Mesothelial cell of epicardium (in vitro differentiated cells): ENCODE data around the gene SSBP3. TPM values are rescaled to one million over a fixed set of nuclear protein-coding genes. Genes with fewer than 3 reads are reported as not detected.
"Not testable (repeated sequence)": the region's sequence is repeated elsewhere in the genome, so short reads cannot be mapped to it uniquely, and the experiment has no call there.

ENCODE experiments used
- DNase-seq, 2 experiments: peaks; one replicate each; pipeline ENCODE4 v3.0.0; 2021; ENCODE audit warnings: low spot score in 2 of 2; ENCODE audit not compliant: unreplicated experiment in 2 of 2
- H3K27ac Mint-ChIP-seq: 2 replicates; pipeline ENCODE4 v1.8.0; 2021; ENCODE audit warnings: mixed read lengths
- H3K27me3 Mint-ChIP-seq: 2 replicates; pipeline ENCODE4 v1.8.0; 2021; ENCODE audit warnings: low read depth, mixed read lengths
- H3K36me3 Mint-ChIP-seq: 2 replicates; pipeline ENCODE4 v1.8.0; 2021; ENCODE audit warnings: mixed read lengths
- H3K4me1 Mint-ChIP-seq: 2 replicates; pipeline ENCODE4 v1.8.0; 2021; ENCODE audit warnings: mixed read lengths
- H3K4me3 Mint-ChIP-seq: 2 replicates; pipeline ENCODE4 v1.8.0; 2021; ENCODE audit warnings: mild to moderate bottlenecking, moderate library complexity, mixed read lengths
- H3K9me3 Mint-ChIP-seq: 2 replicates; pipeline ENCODE4 v1.8.0; 2021; ENCODE audit warnings: mixed read lengths
- CTCF ChIP-seq: fragments of 200-600 bp; sonication (generic); IDR thresholded peaks from one replicate; pipeline ENCODE4 v1.5.0; 2021; ENCODE audit warnings: antibody characterized with exemption; ENCODE audit not compliant: unreplicated experiment
- total RNA-seq: library from RNA; stranded (reverse); gene quantifications from 3 replicates; pipeline ENCODE4 v1.2.1, GENCODE V29; 2021

Gene SSBP3
- total RNA-seq, 1 donor from 2014 or later, result 172 TPM

GRCh38 chr1:54352755-54353154 is 53.4 kb downstream of the SSBP3 start:
- no peaks in the 10 kb centered on the region for H3K36me3 Mint-ChIP-seq
- TF ChIP-seq CTCF, result no peak
- peaks cover 72% of the 10 kb centered on the region for H3K4me1 Mint-ChIP-seq
- H3K27ac Mint-ChIP-seq, result peak overlapping the region; percentile 6
- H3K4me3 Mint-ChIP-seq, result no peak overlapping the region
- DNase-seq, result no peak
- H3K27me3 Mint-ChIP-seq, result no peaks in the 10 kb centered on the region
- no peaks in the 10 kb centered on the region for H3K9me3 Mint-ChIP-seq

- Mint-ChIP-seq H3K4me1 (peaks cover 48% of the 10 kb centered on the region), H3K36me3 (peaks cover under 1% of the 10 kb centered on the region), H3K9me3 (no peaks in the 10 kb centered on the region), H3K27me3 (no peaks in the 10 kb centered on the region), H3K27ac (peak overlapping the region; percentile 74), H3K4me3 (no peak overlapping the region)
- TF ChIP-seq CTCF, result no peak
- DNase-seq, result no peak
These were observed 55.8 kb downstream of the SSBP3 start for GRCh38 chr1:54350360-54350759.

- Mint-ChIP-seq H3K9me3 (no peaks in the 10 kb centered on the region), H3K27ac (peak overlapping the region; percentile 60), H3K36me3 (peaks cover 14% of the 10 kb centered on the region), H3K27me3 (no peaks in the 10 kb centered on the region), H3K4me1 (peaks cover 34% of the 10 kb centered on the region), H3K4me3 (no peak overlapping the region)
- no peak for DNase-seq
- TF ChIP-seq CTCF, result no peak
These were observed 57.5 kb downstream of the SSBP3 start for GRCh38 chr1:54348700-54349021.

- no peak for DNase-seq
- Mint-ChIP-seq H3K4me3 (no peak overlapping the region), H3K36me3 (peaks cover 16% of the 10 kb centered on the region), H3K4me1 (peaks cover 34% of the 10 kb centered on the region), H3K27ac (no peak overlapping the region), H3K27me3 (no peaks in the 10 kb centered on the region), H3K9me3 (no peaks in the 10 kb centered on the region)
- TF ChIP-seq CTCF, result no peak
These were observed 58.1 kb downstream of the SSBP3 start for GRCh38 chr1:54347955-54348699.

GRCh38 chr1:54347261-54347954 is 58.8 kb downstream of the SSBP3 start:
- no peak for DNase-seq
- Mint-ChIP-seq H3K27ac (no peak overlapping the region), H3K4me3 (no peak overlapping the region), H3K9me3 (no peaks in the 10 kb centered on the region), H3K4me1 (peaks cover 35% of the 10 kb centered on the region), H3K27me3 (no peaks in the 10 kb centered on the region), H3K36me3 (peaks cover 18% of the 10 kb centered on the region)
- TF ChIP-seq CTCF, result no peak

- Mint-ChIP-seq H3K36me3 (peaks cover 18% of the 10 kb centered on the region), H3K4me1 (peaks cover 40% of the 10 kb centered on the region)
- not testable (repeated sequence) for H3K9me3 Mint-ChIP-seq, DNase-seq, H3K27me3 Mint-ChIP-seq, H3K27ac Mint-ChIP-seq, H3K4me3 Mint-ChIP-seq
These were observed 60.6 kb downstream of the SSBP3 start for GRCh38 chr1:54345548-54345947.
